GM21723 (cell line): ENCODE results near the gene ZBTB40.

ENCODE experiments used
- ATAC-seq: cut with Tn5 transposase; IDR thresholded peaks from one replicate; pipeline ENCODE4 v1.9.1; 2021; ENCODE audit warnings: mild to moderate bottlenecking, moderate library complexity; ENCODE audit not compliant: unreplicated experiment

The ZBTB40 gene

GRCh38 chr1:22451702-22452480 lies at the start of gene ZBTB40:
Gene ZBTB40 (plus strand): TSS chr1:22451851. CDS start chr1:22489949, 38,098 bp downstream.
- peak; percentile 78 for ATAC-seq

GRCh38 chr1:22402356-22403053 lies 49.1 kb upstream of the ZBTB40 start:
- no peak for ATAC-seq

GRCh38 chr1:22404486-22404885 lies 47.2 kb upstream of the ZBTB40 start:
- no peak for ATAC-seq

GRCh38 chr1:22406722-22407495 lies 44.7 kb upstream of the ZBTB40 start:
- ATAC-seq, result no peak

GRCh38 chr1:22408230-22408629 lies 43.4 kb upstream of the ZBTB40 start:
- ATAC-seq, result no peak

- ATAC-seq, result no peak
Measured at GRCh38 chr1:22410401-22410800, 41.2 kb upstream of the ZBTB40 start.

- ATAC-seq, result no peak
Measured at GRCh38 chr1:22410928-22411495, 40.6 kb upstream of the ZBTB40 start.

GRCh38 chr1:22411589-22411988 lies 40.1 kb upstream of the ZBTB40 start:
- no peak for ATAC-seq

- no peak for ATAC-seq
Measured at GRCh38 chr1:22412932-22413727, 38.5 kb upstream of the ZBTB40 start.

GRCh38 chr1:22413799-22414198 lies 37.9 kb upstream of the ZBTB40 start:
- ATAC-seq, result no peak

GRCh38 chr1:22414244-22414751 lies 37.4 kb upstream of the ZBTB40 start:
- no peak for ATAC-seq

- ATAC-seq, result no peak
Measured at GRCh38 chr1:22415489-22415888, 36.2 kb upstream of the ZBTB40 start.

- ATAC-seq, result no peak
Measured at GRCh38 chr1:22416555-22417454, 34.8 kb upstream of the ZBTB40 start.

GRCh38 chr1:22417466-22417865 lies 34.2 kb upstream of the ZBTB40 start:
- ATAC-seq, result no peak

GRCh38 chr1:22418312-22418711 lies 33.3 kb upstream of the ZBTB40 start:
- no peak for ATAC-seq

- no peak for ATAC-seq
Measured at GRCh38 chr1:22418933-22419382, 32.7 kb upstream of the ZBTB40 start.

- no peak for ATAC-seq
Measured at GRCh38 chr1:22420455-22421053, 31.1 kb upstream of the ZBTB40 start.

GRCh38 chr1:22426781-22427180 lies 24.9 kb upstream of the ZBTB40 start:
- ATAC-seq, result no peak

GRCh38 chr1:22428672-22429071 lies 23.0 kb upstream of the ZBTB40 start:
- no peak for ATAC-seq
